NCI-H1105 treated with DMSO at 0.1 percent for 48 hours (cell line): ENCODE measurements around the gene PLA2G2F.
A peak's percentile ranks its signal among the peaks of the same experiment; 100 is the strongest.

Source experiments
- DNase-seq: peaks from one replicate; lab custom pipeline; 2025; lab: John Stamatoyannopoulos, UW

The PLA2G2F gene

DNA sequence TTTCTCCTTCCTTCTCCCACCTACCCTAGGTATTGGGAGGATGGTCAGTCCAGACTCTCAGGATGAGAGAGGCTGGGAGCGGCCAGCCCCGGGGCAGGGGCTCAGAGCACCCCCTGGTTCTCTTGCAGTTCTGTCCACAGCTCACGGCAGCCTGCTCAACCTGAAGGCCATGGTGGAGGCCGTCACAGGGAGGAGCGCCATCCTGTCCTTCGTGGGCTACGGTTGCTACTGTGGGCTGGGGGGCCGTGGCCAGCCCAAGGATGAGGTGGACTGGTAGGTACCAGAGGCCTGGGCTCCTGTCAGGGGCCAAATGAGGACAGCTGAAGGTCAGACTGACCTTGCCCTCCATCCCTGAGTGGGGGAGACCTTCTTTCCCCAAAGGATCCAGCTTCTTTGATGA is 4.2 kb downstream of the PLA2G2F start:
- DNase-seq = no peak

DNA sequence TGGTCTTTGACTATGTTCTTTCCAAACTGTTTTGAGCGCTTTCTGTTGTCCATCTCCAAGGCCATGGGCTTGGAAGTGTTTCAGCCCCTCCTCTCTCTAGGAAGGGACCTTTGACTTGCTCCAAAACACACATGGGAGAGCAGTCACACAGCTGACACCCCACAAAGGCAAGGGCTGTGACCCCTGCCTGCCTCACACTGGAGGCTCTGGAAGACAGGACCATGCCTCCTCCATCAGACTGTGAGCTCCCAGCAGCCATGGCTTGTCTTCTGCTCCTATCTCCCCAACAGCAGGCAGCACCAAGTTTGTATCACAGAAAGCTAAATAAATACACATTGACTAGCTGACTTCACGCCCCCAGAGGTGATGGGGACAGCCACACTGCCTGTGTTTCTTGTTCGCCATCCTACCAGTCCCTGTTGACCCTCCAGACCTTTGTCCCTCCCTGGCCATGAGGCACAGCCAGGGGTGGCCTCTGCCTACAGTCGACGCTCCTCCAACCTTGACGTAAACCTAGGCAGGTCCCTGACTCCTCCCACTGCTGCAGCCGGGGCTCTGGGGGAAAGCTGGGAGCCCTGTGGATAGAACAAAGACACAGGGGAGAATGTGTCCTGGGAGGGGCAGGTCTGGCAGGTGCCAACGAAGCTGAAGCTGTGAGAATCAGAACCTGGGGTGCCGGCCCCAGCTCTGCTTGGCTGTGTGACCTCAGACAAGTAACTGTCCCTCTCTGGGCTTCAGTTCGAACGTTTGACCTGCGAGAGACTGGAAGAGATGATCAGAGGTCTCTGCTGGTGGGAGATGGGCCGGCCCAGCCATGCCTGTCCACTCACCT is 4.8 kb downstream of the PLA2G2F start:
- no peak for DNase-seq

DNA sequence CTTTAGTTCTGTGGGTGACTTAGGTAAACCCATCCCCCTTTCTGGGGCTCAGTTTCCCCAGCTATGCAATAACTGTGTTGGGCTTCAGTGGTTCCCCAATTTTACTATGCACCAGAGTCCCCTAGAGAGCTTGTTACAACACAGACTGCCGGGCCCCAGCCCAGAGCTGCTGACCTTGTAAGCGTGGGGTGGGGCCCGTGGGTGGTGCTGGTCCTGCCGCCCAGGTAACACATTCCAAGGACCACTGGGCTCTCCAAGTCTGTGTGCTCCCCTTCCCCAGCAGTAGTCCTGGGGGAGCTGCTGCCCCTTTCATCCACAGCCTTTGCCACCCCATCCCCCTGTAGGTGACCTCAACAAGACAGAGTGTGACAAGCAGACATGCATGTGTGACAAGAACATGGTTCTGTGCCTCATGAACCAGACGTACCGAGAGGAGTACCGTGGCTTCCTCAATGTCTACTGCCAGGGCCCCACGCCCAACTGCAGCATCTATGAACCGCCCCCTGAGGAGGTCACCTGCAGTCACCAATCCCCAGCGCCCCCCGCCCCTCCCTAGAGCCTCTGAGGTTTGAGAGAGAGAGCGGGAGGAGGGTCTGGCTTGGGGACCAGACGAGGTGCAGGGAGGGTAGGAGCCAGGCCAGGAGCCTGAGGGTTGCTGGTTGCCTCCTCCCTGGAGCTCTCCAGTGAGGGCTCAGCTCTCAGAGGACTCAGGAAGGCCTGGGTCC is 8.9 kb downstream of the PLA2G2F start:
- no peak for DNase-seq

DNA sequence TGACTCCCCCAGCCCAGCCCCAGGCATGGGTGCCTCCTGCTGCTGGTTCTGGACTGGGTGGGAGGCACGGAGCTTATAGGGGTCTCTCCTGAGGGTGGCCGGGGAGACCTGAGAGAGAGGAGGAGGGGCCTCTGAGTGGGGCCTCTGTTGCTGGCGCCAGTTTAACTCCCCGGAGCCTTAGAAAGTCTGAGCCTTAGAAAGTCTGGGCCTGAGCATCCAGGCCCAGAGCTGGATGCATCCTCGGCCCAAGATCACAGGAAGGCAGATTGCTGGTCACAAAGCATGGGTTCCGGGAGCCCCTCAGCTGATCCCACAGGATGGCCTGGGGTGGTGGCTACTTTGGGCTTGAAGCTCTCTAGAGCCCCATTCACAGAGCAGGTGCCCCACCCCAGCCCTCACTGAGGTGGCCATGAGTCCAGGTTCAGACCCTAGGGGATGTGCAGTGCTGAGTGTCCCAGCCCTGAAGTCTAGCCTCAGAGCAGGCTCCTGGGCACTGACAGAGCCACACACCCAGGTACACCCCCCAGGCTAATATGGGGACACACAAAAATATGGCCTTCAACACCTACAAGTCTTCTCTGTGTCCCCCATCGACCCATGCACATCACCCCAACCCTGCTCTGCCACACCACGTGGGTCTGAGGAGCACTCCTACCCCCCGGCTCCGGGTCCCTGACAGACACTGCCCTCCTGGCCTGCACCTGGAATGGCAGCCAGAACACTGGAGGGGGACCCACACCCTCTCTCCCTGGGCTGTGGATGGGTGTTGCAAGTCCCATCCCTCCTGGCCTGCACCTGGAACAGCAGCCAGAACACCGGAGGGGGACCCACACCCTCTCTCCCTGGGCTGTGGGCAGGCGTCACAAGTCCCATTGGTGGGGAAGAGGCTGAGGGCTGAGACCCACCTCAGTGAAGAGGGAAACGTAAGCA is 9.7 kb downstream of the PLA2G2F start:
- no peak for DNase-seq

DNA sequence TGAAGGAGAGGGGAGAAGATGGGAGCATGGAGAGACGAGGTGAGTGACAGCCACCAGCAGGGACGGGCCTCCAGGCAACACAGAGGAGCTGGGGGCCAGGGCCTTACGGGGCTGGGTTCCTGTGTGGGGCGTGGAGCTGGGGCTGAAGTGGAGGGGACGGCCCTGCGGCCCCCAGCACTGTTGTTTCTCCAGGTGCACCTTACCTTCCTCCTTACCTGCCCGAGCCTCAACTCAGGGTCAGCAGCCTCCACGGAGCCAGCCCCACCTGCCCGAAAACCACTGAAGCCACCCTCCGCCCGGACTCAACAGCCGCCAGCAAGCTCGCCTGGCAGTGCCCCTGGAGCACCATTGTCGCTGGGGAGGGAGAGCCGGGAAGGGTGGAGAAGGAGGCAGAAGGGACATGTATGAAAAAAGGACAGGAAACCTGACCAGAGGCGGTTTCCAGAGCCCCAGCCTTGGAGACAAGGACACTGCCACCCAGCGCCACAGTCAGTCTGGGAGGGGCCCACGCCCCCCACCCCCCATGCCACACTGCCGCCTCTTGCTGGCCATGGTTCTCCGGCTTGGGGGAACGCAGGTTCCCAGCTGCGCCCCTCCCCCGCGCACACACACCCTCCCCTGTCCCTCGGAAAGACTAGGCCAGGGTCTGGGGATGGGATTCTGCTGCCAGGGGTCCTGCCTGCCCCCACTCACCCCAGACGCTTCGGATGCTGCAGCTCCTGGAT is 10.6 kb downstream of the PLA2G2F start:
- DNase-seq = no peak

DNA sequence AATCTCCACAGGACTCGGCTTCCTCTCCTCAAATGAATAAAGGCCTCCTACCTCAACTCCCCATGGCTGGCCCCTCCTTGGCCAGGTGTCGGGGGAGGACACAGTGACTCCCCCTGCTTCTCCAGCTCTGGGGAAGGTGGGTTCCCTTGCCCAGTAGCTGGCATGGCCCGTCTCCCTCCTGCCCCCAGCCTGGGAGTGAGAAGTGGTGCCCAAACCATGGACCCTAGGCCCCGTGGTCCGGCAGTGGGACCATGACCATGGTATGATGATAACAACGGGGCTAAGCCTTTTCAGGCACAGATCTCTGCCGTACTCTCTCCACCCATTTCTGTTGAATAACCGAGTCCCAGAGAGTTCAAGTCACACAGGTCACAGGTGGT is 11.2 kb downstream of the PLA2G2F start:
- no peak for DNase-seq

DNA sequence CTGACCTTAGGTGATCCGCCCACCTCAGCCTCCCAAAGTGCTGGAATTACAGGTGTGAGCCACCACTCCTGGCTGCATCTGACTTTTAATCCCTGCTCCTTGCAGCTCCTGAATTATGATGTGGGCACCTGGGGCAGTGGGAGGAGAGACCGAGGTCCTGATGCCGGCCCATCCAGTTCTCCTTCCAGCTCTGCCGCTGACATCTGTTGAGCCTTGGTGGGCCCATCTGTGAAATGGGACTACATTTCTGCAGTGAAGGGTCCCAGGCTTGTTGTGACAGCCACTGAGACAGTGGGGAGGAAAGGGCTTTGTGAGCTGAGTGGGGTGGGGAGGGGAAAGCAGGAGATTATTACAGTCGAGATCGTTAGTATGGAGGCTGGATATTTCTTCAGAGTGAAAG is 11.8 kb downstream of the PLA2G2F start:
- DNase-seq = no peak

DNA sequence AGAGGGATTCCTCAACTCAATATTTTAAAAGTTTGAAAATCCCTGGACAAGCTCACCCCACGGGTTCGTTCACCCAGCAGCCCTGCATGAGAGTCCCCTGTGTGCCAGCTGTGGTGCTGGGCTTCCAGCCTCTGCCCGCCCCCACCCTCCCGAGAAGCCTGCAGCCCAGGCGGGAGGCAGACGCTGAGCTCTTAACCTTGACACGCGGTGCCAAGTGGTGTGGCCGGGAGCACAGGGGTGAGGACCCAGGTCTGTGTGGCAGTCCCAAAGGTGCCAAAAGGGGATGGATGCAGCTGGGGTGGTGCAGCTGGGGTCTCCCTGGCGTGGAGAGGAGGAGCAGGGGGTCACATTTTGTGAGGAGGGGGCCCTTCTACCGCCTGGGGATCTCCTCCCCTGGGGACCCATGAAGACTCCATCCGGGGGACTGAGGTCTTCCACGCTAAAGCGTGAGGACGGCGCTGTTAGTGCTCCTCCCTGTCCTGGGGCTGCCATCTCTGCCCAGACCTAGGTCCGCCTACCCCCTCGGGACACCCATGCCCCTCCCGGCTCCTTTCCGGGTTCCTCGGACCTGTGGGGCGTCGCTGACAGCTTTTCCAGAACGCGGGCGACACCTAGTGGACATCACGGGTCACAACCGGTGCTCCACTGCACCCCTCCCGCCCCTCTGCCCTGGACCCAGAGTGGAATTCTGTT is 12.9 kb downstream of the PLA2G2F start:
- peak; percentile 65 for DNase-seq

DNA sequence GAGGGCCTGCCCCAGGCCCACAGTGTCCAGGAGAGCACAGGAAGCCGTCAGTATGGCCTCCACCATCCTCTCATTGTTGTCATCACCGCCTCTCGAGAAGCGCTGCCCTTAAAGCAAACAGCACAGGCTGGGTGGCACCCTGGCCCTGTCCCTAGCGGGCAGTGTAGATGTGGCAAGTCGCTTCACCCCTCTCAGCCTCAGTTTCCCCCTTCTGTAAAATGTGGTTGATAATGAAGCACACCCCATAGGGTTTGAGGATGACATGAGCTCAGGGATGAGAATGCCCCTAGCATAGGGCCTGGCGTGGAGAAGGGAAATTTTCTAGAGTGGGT is 13.4 kb downstream of the PLA2G2F start:
- no peak for DNase-seq

DNA sequence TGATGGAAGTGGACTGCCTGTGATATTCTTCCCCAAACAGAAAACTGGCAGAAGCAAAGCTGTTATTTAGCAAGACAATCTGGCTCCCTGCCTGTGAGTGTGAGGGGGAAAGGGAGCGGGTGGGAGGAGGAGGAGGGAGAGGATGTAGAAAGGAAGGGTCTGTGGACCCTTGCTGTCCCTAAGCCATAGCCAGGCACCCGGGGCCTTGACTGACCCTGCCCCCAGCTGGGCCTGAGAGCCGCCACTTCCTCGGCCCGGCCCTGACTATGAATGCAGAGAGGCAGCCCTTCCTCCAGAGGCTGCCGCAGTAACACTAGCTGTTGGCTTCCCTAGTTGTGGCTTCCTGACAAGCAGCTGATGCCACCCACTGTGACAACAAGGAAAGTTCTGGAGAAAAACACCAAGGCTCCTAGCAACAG is 13.9 kb downstream of the PLA2G2F start:
- no peak for DNase-seq

DNA sequence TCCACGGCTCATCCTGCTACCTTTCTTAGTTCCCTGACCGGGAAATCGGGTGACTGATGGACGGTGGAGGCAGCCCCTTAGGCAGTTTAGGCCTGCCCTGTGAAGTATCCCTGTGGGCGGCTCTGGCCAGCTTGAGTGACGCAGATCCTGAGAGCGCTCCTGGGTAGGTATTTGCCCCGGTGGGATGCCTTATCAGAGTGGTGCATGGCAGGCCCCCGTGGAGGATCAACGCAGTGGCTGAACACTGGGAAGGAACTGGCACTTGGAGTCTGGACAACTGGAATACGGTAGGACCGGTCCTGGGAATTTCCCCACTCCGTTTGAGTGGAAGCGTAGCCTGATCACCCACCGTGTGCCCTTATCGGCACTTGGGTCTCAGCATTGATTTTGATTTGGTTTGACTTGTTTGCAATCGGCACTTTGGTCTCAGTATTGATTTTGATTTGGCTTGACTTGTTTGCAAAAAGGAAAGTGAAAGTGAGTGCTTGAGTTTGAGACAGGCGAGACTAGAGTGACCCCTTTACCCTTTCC is 15.2 kb downstream of the PLA2G2F start:
- DNase-seq = no peak

DNA sequence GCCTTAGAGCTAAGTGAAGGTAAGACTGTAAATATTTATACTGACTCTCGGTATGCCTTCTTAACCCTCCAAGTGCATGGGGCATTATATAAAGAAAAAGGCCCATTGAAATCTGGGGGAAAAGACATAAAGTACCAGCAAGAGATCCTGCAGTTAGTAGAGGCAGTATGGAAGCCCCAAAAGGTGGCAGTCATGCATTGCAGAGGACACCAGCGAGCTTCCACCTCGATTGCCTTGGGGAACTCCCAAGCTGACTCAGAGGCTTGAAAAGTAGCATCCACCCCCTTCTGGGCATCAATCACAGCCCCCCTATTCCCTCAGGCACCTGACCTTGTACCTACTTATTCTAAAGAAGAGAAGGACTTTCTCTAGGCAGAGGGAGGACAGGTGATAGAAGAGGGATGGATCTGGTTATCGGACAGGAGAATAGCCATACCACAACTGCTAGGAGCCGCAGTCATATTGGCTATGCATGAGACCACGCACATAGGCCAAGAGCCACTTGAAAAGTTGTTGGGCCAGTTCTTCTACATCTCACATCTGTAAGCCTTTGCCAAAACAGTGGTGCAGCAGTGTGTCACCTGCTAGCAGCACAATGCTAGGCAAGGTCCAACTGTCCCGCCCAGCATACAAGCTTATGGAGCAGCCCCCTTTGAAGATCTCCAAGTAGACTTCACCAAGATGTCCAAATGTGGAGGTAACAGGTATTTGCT is 19.4 kb downstream of the PLA2G2F start:
- DNase-seq = no peak

DNA sequence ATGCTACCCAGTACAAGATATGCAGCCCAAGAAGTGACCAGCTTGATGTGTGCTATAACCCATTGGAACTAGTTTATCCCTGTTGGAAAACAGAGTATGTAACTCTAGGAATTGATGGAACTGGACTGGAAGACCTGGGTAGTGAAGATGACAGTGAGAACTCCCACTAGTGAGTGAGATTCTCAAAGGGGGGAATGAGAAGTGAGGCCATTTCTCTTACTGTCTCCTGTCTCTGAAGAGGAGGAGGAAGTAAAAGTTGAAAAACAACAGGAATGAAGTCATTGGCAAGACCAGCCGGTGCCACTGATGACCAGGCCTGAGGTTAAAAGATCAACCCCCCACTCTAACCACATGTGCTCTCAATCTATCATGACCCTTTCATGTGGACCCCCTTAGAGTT is 20.9 kb downstream of the PLA2G2F start:
- DNase-seq = no peak

DNA sequence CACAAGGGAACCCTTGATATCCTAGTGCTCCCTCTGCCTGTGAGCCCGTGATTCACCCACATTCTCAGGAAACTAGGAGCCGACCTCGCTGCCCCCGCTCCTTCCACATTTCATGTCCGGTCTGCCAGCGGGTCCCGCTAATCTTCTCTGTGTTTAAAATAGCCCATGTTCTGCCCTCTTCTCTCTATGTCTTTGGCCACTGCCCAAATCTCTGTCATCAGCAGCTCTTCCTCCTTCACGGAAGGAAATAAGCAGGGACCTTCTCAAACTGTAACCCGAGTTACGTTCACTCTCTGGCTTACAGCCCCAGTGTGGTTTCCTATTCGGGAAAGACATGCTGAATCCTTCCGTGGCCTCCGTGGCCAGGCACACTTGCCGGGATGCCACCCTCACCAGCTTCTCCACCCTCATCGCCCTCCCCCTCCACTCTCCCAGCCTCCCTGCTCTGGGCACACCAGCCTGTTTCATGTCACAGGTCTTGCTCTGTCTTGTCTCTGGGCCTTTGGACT is 25.6 kb downstream of the PLA2G2F start:
- DNase-seq = no peak

DNA sequence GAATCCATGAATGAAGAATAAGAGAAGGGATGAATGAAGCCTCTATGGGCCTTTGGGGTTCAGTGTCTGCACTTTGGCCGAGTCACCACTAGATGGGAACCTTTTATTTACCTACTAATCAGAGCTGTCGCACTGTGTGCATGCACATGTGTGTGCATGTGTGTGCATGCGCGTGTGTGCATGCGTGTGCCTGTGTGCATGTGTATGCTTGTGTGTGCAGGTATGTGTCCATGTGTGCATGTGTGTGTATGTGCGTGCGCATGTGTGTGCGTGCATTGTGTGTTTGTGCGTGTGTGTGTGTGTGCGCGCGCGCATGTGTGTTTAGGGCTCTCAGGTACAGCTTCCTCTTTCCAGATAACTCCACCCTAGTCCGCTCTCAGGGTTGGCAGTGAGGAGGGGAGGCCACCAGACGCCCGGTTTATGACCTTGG is 26.4 kb downstream of the PLA2G2F start:
- DNase-seq = no peak

DNA sequence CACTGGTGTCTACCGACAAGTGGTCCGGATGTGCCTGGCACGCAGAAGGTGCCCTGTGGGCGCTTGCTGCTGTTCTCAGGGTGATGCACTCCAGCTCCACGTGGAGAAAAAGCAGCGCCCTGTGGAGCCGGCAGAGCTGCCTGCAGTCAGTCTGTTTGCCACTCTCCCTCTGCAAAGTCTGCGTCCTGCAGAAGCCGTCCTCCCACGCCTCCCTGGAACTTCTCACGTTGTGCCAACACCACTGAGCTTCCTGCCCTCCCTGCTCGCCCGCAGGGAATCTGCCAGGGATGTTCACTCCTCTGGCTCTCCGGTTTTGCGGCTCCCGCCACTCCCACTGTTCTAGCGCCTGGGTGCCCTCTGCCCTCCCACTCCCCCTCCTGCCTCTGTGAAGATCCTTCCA is 26.9 kb downstream of the PLA2G2F start:
- no peak for DNase-seq

DNA sequence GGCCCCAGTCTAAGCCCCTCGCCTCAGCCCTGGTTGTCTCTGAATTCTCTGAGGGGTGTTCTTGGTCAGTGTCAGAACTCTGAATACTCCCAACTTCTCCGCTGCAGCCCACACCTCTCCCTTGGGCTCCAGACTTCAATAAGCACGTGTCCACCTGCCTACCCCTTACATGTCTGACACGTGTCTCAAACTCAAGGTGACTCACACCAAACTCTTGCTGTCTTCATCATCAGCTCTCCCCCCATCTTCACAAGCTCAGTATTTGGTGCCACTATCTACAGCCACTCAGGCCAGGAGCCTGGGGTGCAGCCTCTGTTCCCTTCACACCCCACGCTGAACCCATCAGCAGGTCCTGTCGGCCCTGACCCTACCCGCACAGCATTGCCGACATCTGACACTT is 28.0 kb downstream of the PLA2G2F start:
- DNase-seq = no peak

DNA sequence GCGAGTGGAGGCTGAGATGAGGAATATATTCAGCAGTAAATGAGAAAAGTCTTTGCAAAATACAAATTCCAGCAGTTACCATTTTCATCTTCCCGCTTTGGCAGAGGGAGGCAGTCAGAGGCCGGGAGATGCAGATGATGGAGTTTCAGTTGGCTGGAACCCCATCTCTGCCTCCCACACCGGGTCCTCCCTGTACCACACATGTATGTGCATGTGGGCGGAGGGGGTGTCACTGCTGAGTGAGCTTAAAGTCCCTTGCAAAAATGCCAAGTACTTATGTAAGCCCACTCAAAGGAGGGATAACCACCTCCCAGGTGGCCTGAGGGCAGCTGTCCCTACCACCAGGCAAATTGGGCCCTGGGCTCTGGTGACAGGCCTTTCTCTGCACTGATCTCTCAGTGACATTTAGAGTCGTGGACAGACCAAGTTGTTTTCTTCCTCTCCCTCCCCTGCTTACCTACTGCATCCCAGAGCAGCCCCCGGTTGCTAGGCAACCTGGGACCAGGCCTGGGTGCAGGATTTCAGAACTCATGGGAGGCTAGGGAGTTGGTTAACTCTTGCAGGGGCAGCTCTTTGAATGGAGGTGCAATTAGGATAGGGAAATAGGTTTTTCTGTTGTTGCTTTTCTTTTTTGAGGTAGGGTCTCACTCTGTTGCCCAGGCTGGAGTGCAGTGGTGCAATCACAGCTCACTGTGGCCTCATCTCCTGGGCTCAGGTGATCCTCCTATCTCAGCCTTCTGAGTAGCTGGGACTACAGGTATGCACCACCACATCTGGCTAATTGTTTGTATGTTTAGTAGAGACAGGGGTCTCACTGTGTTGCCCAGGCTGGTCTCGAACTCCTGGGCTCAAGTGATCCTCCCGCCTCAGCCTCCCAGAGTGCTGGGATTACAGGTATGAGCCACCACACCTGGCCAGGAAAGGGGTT is 29.7 kb downstream of the PLA2G2F start:
- DNase-seq = no peak

DNA sequence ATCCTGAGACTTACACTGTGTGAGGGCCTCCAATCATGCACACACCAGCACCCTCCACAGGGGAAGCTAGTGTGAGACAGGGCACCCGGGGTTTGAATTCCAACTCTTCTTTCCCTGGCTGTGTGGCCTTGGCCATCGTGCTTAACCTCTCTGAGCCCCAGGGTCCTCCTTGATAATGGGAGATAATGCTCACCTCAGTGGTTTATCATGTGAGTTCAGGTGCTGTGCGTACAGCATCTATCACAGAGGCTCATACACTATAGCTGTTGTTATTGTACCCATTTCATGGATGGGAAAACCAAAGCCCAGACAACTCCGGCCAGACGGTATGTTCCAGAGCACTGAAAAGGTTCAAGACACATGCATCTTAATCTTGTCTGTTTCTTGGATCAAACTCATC is 30.8 kb downstream of the PLA2G2F start:
- no peak for DNase-seq
